RPMI8226 (cell line): ENCODE results near the gene CALML3.

Source experiments
- DNase-seq: peaks from one replicate; pipeline ENCODE4 v3.0.0-alpha.2; 2015

Gene CALML3

DNA sequence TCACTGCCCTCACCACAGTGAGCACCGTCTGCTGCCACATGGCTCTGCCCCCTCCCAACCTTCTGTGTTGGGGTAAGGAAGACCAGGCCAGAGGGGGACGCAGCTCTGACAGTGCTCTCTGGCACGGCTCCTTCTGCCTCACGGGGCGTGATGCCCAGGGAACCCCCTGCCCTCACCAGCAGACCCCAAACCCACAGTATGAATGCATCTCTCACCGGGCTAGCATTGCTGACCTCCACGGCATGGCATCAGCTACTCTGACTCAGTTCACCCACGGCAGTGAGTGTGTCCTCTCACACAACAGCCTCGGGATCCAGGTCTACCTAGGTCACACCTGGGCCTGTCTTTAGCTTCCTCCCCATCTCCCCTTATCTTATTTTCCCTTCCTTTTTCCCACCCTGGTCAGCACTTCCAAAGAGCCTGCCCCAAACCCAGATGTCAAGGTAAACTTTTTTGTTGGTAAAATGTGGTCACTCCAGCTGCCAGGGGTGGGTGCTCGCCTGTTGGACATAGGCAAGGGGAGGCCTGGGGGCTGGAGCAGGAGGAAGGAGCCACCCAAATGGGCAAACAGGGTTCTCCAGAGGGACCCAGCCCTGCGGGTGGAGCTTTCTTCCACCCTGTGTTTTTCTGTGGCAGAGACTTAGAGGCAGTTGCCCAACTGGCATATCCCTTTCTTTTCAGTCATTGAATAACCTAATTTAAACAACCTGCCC is 4.4 kb downstream of the CALML3 start:
- DNase-seq, result no peak

DNA sequence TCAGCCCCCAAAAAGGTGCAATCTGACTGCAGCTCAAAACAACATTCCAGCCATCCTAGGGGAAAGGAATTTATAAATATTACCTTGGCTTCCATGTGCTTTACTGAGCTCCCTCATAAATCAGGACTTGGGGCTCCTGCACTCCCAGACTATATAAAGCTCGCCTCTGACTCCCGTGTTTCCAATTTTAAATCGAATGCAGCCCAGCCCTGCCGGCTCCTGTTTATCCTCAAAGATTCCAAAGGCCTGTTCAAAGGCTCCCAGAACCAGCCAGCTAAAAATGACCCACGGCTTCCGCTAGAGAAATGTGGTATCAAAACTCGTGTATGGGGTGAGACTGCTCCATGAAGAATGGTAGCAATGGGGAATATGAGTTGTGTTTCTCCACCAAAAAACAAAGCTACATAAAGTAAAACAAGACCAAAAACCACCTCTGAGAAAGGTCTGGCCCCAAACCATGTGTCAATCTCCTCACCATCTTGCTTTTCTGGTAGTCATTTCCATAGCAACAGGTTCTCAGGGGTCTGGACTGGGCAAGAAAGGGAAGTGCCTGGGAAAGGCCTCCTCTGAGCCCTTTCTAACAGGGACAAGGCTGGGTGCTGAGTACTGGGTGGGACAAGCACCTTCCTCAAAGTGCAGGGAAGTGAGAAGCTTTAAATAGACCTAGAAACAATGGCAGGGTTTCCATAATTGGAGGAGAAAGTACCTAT is 5.1 kb downstream of the CALML3 start:
- DNase-seq, result no peak

DNA sequence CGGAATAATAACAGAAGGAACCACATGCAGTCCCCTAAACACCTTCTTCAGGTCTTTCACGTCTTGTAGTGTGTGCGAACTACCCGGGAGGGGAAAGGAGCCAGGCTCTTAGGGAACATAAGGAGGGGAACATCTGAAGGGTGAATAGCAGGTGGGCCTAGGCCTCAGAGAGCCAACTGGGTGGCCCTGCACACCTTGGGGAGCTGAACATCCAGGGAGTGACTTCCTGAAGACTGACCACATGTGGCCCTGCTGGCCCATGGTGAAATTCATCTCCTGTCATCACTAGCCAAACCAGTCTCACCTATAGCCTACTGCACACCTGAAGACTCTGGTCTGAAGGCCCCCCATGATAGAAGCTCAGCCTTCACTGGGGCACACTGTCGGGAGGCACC is 5.6 kb downstream of the CALML3 start:
- DNase-seq, result no peak

DNA sequence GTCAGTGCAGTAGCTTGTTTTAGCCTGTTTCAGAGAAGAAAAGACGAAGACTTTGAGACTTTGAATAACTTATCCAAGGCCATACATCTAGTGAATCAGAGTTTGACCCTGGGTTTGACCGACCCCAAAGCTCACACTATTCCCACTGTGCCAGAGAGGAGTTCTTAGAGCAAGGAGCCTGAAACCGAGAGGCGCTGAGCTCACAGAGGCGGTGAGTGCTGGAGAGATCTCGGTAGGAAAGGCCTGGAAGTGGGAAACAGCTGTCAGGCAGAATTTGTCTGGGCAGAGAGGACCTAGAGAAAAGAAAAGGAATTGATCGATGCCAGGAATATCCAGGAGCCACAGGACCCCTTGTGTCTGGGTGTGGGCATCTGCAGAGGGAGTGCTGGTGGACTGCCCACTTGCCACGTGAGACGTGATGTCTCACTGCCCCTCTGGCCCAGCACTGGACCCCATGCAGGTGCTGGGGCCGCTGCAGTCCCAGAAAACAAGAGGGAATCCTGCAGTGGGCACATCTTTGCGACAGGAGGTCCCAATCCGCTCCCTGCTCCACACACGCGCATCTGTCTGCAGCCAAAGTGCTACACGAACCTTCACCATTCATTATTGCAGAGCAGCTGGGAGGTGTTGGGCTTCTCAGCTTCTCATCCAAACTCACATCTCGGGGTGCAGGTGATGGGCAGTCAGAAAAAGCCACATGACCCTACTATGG is 6.2 kb downstream of the CALML3 start:
- no peak for DNase-seq

DNA sequence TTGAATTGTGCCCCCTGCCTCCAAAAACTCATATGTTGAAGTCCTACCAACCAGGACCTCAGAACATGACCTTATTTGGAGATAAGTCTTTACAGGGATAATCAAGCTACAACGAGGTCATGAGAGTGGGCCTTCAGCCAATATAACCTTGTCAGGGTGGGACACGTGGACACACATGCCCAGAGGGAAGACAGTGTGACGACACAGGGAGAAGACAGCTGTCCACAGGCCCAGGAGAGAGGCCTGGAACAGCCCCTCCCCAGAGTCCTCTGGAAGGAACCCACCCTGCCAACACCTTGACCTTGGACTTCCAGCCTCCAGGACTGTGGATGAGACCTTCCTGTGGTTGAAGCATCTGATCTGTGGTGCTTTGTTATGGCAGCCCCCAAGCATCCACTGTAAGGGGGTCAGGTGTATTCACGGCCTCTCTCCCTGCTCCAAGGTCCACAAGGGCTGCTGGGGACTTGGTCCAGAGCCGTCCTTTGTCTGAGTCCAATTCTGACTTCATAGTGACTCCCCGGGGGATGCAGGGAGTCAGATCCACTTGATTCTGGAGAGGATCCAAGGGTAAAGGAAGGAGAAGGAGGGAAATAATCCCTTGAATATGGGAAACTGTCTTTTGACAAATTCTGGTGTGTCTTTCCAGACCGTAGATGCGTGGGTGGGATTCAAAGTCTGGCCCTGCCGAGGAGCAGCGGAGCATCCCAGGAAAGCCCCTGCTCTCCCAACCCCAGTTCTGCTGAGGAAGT is 7.0 kb downstream of the CALML3 start:
- DNase-seq, result no peak

DNA sequence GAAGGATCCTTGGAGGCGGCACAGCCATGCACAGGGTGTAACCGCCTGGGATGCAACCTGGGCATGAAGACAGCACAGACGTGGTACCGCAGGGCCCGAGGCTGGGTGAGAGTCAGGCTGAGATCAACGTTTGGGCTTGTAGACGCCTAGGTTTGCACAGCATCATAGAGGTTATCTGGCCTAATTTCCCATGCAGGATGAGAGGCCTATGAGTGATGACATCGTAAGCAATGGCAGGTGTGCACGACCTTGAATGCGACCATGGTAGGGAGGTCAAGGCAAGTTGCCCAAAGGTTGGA is 7.5 kb downstream of the CALML3 start:
- DNase-seq, result no peak

DNA sequence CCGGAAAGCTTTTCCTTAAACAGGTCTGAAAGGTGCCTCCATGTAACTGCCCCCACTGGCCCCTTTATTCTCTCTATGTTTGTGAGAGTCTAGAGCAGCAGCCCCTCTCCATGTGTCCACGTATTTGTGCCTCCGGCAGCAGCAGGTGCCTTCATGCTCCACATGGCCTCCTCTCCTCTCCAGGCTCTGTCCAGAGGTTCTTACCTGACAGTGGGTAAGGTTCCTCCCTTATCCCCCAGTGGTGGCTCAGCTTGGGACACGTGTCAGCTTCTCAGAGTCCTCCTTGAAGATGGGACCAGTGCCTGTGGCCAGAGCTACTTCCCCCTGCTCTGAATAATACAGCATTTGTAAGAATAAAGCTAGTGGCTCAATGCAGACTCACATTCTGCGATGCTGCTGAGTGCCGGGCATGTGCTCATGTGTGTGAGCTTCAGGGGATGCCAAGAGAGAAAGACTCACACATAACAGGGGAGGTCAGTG is 7.9 kb downstream of the CALML3 start:
- no peak for DNase-seq

DNA sequence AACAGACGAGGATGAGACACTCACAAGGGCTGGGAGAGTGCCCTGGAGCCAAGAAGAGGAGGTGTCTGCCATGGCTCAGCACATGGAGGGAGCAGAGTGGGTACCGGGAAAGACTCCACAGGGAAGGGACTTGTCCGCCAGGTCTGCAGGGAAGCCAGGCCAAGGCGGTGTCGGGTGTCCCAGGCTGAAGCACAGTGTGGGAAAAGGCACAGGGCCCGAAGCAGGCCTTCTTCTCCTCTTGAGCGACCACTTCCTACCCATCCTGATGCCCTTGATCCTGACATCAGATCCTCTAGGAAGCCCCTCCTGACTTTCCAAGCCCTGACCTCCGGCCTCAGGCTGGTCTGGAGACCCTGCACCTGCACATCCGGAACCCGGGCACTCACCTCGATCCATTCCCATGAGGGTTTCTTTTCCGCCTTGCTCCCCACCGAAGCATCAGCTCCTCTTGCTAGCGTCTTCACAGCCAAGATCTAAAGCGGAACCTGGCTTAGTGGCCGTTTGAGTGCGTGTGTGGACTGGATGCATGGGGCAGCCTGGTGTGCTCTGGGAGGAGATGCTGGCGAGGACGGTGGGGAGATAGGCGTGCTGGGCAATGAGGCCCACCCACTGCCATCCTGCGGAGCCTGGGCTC is 8.5 kb downstream of the CALML3 start:
- no peak for DNase-seq

DNA sequence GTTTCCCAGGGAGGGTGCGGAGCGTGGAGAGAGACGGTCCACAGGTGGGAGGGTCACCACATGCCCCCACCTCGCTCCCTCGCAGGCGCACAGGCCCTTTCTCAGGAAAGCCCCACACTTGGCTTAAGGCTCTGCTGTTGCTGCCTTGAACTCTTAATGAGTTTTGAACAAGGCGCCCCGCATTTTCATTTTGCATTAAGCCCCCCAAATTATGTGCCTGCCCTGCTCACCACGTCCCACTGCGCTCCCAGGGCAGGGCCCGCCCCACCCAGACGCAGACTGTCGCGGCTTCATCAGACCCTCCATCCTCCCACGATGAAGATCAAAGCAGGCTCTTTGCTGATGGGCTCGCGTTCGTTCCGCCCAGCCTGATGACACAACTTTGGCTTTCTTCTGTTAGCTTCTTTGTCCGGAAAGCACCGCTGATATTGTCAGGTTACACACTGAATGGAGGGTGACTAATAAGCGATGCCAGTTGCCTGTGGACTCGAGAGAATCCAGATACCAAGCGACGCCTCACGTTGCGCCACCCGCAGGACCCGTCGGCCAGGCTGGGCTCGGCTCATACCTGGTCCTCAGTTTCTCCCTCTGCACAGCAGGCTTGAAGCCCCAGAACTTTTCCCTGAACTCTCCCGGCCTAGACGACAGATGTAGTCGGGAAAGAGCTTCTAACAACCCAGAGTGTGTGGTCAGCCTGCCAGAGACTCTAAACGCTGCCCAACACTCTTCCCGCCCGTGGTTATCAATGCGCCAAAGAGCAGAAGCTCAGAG is 9.5 kb downstream of the CALML3 start:
- no peak for DNase-seq

DNA sequence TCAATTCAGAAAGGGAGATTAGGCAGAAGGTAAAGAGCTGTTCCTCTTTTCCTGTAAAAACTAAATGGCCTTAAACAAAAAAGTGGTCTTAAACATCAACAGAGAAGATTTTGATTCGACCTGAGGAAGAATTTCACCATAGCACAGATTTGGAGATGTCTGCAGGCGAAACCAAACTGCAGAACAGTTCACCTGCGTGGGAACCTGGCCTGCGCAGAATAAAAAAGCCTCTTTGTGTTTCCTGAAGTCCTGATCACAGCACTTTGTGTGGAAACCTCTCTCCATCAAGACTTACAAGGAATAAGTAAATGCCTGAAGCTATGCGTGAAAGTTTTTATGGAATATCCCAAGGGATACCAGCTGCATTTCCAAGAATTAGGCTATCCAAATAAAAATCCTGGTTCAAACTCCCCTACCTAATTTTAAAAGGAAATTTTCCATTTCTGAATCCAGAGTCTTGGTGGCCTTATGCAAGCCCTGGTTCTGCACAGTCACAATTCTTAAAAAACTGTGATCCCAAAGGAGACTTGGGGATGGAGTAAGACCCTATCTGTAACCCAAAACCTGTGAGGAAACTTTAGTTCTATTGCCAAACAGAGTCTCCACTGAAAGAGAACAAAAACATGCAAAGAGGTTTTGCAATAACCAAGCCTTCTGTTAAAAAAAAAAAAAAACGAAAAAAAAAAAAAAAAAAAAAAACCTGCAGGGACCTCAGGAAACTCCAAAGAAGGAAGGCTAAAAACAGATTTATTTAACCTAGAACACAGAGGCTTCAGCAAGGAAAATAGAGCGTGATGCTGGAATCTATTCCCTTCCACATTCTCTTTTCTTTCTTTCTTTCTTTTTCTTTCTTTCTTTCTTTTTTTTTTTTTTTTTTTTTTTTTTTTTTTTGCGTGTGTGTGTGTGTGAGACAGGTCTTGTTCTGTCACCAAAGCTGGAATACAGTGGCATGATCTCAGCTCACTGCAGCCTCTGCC is 10.4 kb downstream of the CALML3 start:
- no peak for DNase-seq

DNA sequence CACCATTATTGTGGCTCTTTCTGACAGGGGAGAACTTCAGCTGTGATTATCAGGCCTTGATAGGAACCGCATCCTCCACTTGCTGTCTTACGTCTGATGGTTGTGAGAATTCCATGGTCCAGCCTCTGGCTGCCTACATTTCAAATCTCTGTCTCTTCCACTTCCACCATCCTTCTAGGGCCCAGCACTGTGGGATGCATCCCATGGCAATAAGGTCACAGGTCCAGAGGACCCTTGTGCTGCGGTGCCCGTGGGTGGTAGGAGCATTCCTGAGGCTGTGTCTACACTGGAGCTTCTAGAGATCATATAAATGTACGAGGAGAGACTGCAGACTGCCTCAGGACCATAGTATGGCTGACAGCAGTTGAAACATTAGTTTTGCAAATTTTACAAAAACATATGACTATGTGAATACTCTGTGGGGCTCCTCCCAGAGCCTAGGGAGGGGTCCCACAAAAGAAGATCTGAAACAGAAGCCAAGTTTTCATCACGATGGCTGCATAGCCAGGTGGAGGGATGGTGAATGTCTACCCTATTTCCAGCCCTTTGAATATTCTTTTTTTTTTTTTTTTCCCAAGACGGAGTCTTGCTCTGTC is 11.8 kb downstream of the CALML3 start:
- no peak for DNase-seq

DNA sequence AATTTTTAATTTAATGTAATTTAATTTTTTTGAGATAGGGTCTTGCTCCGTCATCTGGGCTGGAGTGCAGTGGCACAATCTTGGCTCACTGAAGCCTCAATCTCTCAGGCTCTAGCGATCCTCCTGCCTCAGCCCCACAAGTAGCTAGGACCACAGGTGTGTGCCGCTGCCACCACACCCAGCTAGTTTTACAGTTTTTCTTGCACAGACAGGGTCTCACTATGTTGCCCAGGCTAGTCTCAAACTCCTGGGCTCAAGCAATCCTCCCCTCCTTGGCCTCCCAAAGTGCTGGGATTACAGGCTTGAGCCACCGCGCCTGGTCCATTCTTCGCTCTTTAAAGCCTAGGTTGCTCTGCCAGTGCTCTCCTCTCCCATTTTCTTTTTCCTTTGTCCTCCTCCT is 12.9 kb downstream of the CALML3 start:
- DNase-seq, result no peak

DNA sequence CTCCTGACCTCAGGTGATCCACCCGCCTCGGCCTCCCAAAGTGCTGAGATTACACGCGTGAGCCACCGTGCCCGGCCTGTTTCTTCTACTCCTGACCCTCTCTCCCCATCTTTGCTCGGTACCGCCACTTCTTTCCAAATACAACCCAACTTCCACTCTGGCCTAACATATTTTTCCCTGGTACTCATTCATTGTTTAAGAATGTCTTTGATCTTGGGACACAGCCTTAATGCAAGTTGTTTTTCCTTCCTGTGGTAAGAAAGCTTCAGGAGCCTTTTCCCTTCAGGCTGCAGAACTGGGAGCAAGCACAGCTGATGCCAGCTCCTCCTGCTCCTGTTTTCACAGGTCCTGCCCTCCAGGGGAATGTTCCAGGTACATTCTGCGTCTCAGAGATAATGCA is 13.7 kb downstream of the CALML3 start:
- no peak for DNase-seq

DNA sequence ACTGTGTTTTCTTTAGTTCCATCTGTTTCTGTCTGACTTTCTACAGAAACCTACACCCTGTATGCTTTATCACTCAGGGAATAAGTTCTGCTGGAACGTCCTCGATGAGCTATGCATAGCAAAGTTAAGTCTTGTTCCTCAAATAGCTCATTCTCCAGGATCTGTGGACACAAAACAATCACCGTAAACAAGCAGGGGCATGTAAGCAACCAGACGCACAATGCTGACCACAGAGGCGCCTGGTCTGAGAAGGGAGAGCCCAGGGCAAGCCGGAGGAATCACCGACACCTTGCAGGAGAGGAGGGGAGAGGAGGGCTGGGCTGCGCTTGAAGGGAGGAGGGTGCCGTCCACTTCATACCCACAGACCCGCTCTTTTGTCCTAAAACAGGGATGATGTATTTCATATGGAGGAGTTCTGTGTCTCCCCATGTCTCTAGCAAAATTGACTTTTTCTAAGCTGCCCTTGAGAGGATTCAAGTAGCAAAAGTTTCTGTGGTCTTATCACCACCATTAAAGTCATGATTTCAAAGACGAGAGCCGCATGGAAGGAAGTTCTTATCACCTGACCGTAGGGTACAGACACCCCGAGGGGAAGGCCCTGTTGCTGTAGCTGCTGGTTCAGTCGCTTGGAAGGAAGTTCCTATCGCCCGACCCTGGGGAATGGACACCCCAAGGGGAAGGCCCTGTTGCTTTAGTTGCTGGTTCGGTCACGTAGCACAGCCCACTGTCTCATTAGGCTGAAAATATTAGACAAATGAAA is 14.3 kb downstream of the CALML3 start:
- DNase-seq, result no peak

DNA sequence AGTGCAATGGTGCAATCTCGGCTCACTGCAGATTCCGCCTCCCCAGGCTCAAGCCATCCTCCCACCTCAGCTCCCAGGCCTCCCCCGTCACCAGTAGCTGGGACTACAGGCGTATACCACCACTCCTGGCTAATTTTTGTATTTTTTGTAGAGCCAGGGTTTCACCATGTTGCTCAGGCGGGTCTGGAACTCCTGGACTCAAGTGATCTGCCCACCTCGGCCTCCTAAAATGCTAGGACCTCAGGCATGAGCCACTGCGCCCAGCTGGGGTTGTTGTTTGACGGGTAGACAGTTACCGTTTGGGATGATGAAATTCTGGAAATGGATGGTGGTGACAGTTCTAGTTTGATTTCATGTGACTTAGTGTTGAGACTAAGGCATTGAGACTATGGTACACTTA is 15.3 kb downstream of the CALML3 start:
- no peak for DNase-seq

DNA sequence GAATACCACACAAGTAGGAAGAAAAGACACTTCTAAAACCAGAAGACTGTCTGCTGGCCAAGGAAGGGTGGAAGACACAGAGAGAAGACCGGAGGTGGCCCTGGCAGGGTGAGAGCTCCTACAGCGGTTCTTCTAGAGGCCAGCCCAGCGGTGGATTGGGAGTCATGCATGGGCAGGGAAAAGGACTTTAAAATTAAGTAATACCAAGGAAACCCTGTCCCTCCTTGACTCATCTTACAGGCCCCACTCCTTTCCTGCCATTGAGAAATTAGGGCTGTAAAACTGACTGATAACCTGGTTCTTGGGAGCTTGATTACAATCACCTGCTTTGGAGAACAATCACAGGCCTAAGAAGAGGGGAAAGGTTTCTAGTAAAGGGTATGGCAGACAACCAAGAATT is 16.1 kb downstream of the CALML3 start:
- DNase-seq, result no peak

DNA sequence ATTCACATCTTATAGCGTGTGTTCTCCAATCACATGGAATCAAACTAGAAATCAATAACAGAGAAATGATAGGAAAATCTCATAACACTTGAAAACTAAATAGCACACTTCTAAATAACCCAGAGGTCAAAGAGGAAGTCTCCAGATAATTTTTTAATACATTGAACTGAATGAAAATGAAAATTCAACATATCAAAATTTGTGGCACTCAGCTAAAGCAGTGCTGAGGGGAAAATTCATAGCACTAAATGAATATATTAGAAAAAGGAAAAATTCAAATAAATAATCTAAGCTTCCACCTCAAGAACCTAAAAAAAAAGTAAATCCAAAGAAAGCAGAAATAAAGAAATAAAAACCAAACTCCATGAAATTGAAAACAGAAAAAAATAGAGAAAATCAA is 17.3 kb downstream of the CALML3 start:
- no peak for DNase-seq

DNA sequence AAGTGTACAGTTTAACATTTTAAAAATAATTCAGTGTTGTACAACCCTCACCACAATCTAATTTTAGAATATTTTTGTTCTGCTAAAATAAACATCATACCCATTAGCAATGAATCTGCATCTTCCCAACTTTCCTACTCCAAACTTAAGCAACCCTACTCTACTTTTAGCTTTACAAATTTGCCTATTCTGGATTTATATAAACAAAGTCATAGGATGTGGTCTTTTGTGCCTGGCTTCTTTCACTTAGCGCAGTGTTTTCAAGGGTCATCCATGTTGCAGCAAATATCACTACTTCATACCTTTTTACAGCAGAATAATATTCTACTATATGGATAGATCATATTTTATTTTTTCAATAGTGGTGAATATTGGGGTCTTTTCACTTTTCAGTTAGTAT is 18.9 kb downstream of the CALML3 start:
- no peak for DNase-seq

DNA sequence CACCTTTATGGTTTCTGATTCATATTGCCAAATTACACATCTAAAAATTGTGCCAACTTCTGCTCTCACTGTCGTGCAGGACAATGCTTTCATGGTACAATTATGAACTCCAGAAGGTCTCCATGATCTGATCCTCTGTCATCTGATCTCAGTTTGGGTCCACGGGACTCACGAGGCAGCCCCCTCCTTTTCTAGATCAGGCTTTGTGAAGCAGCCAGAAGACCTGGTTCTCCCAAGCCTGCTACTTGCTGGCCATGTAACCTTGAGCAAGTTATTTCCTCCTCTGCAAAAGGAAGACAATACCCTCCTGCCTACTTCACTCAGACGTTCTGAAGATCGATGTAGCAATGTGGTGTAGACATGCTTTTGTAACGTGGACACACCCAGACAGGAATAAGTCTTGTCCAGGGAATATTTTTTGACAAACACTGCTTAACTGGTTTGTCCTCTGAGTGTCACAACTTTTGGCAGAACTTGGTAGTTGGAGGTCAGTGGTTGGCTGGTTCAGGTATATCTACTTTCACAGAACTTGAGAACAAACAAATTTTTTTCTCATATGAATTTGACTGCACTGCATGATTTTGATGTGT is 19.6 kb downstream of the CALML3 start:
- no peak for DNase-seq
